IMR-90 (cell line): ENCODE measurements around the gene PCBP1. TPM values are rescaled to one million over a fixed set of nuclear protein-coding genes. Genes with fewer than 3 reads are reported as not detected.
A peak's percentile ranks its signal among the peaks of the same experiment; 100 is the strongest.

ENCODE experiments used
- ATAC-seq: fragments of 200-7000 bp; cut with Tn5 transposase; 2 replicates; pipeline ENCODE4 v1.9.1; 2020; ENCODE audit warnings: low read depth, mild to moderate bottlenecking, moderate library complexity
- BruUV-seq: library from RNA; stranded (reverse); fragments of 400-500 nt; replicated peaks from 2 replicates; lab custom pipeline; 2021; lab: Mats Ljungman, UMichigan
- CTCF ChIA-PET: fragments of 300-600 bp; formaldehyde crosslinking; extraction: SDS; loops from one replicate; lab custom pipeline; 2021; ENCODE audit warnings: antibody characterized with exemption; lab: Yijun Ruan, JAX
- POLR2A ChIA-PET: fragments of 300-600 bp; sonication (Branson Sonifier 250); formaldehyde crosslinking; loops from one replicate; lab custom pipeline; 2022; ENCODE audit warnings: antibody characterized with exemption; ENCODE audit not compliant: unreplicated experiment; lab: Charles Lee
- DNase-seq: peaks from one replicate; pipeline ENCODE4 v3.0.0; 2013
- H2AFZ ChIP-seq: replicated peaks from 2 replicates; pipeline ENCODE3; 2013; ENCODE audit warnings: low read length, mild to moderate bottlenecking; ENCODE audit not compliant: poor library complexity
- H2AK5ac ChIP-seq: 2 replicates; pipeline ENCODE4 v1.6.1; 2013; ENCODE audit warnings: low read depth, low read length, inconsistent platforms
- H2AK9ac ChIP-seq: replicated peaks from 2 replicates; pipeline ENCODE3; 2013; ENCODE audit warnings: mild to moderate bottlenecking, low read depth, low read length, moderate library complexity; ENCODE audit not compliant: poor library complexity
- H2BK120ac ChIP-seq: 2 replicates; pipeline ENCODE4 v1.6.1; 2013; ENCODE audit warnings: low read depth, low read length, inconsistent platforms
- H2BK15ac ChIP-seq: 3 replicates; pipeline ENCODE4 v1.6.1; 2013; ENCODE audit warnings: low read depth, low read length, inconsistent platforms
- H2BK20ac ChIP-seq: 2 replicates; pipeline ENCODE4 v1.6.1; 2013; ENCODE audit warnings: low read depth, mild to moderate bottlenecking, inconsistent platforms, low read length, moderate library complexity
- H2BK5ac ChIP-seq: 2 replicates; pipeline ENCODE4 v1.6.1; 2013; ENCODE audit warnings: mild to moderate bottlenecking, low read depth, low read length, inconsistent platforms; ENCODE audit not compliant: poor library complexity, severe bottlenecking
- H3K14ac ChIP-seq: replicated peaks from 2 replicates; pipeline ENCODE4 v1.6.1; 2013; ENCODE audit warnings: low read depth, low read length, inconsistent platforms
- H3K18ac ChIP-seq: 2 replicates; pipeline ENCODE4 v1.6.1; 2013; ENCODE audit warnings: low read depth, low read length, control low read depth
- H3K23ac ChIP-seq: 2 replicates; pipeline ENCODE4 v1.6.1; 2013; ENCODE audit warnings: low read depth, low read length, inconsistent platforms
- H3K27ac ChIP-seq: 2 replicates; pipeline ENCODE4 v1.5.1; 2013; ENCODE audit warnings: mild to moderate bottlenecking, control low read depth, low read length; ENCODE audit not compliant: insufficient read depth
- H3K27me3 ChIP-seq: 2 replicates; pipeline ENCODE4 v1.6.1; 2013; ENCODE audit warnings: low read length; ENCODE audit not compliant: control insufficient read depth, insufficient read depth
- H3K36me3 ChIP-seq: 2 replicates; pipeline ENCODE4 v1.6.1; 2013; ENCODE audit warnings: low read length, mixed read lengths; ENCODE audit not compliant: control insufficient read depth, insufficient read depth
- H3K4ac ChIP-seq: 2 replicates; pipeline ENCODE4 v1.6.1; 2013; ENCODE audit warnings: low read depth, low read length, inconsistent platforms
- H3K4me1 ChIP-seq: 2 replicates; pipeline ENCODE4 v1.6.1; 2013; ENCODE audit warnings: low read length, mixed read lengths; ENCODE audit not compliant: control insufficient read depth, insufficient read depth
- H3K4me2 ChIP-seq: 2 replicates; pipeline ENCODE4 v1.6.1; 2013; ENCODE audit warnings: low read depth, mild to moderate bottlenecking, control low read depth, low read length, moderate library complexity
- H3K4me3 ChIP-seq: 2 replicates; pipeline ENCODE4 v1.5.1; 2013; ENCODE audit warnings: low read depth, mild to moderate bottlenecking, control low read depth, low read length, moderate library complexity; ENCODE audit not compliant: insufficient read depth
- H3K56ac ChIP-seq: 2 replicates; pipeline ENCODE4 v1.6.1; 2013; ENCODE audit warnings: low read length, inconsistent platforms; ENCODE audit not compliant: insufficient read depth; ENCODE audit errors: extremely low read depth
- H3K79me1 ChIP-seq, 2 experiments: 2 replicates each; pipeline ENCODE4 v1.6.1; 2013; ENCODE audit warnings: low read length in 2 of 2, inconsistent platforms in 1 of 2, low read depth in 1 of 2
- H3K9ac ChIP-seq: 2 replicates; pipeline ENCODE4 v1.6.1; 2013; ENCODE audit warnings: low read depth, low read length, control low read depth
- H3K9me1 ChIP-seq: 2 replicates; pipeline ENCODE4 v1.6.1; 2013; ENCODE audit warnings: low read length, inconsistent platforms; ENCODE audit not compliant: insufficient read depth
- H3K9me3 ChIP-seq: 2 replicates; pipeline ENCODE4 v1.6.1; 2013; ENCODE audit warnings: low read length; ENCODE audit not compliant: control insufficient read depth, insufficient read depth
- H4K20me1 ChIP-seq: 2 replicates; pipeline ENCODE4 v1.6.1; 2013; ENCODE audit warnings: low read length, inconsistent platforms; ENCODE audit not compliant: insufficient read depth
- H4K5ac ChIP-seq: 2 replicates; pipeline ENCODE4 v1.6.1; 2013; ENCODE audit warnings: mild to moderate bottlenecking, low read depth, low read length, control low read depth
- H4K8ac ChIP-seq, 2 experiments: 2 replicates each; pipeline ENCODE4 v1.6.1; 2013; ENCODE audit warnings: low read depth in 2 of 2, low read length in 2 of 2, control low read depth in 1 of 2, inconsistent platforms in 1 of 2
- H4K91ac ChIP-seq: 2 replicates; pipeline ENCODE4 v1.6.1; 2013; ENCODE audit warnings: low read depth, low read length, inconsistent platforms; ENCODE audit not compliant: insufficient read depth
- MXI1 ChIP-seq: IDR thresholded peaks from 2 replicates; pipeline ENCODE4 v1.6.1; 2012; ENCODE audit warnings: low read depth, mild to moderate bottlenecking, low read length, moderate library complexity, borderline replicate concordance
- RCOR1 ChIP-seq: IDR thresholded peaks from 2 replicates; pipeline ENCODE4 v1.6.1; 2012; ENCODE audit warnings: mild to moderate bottlenecking, low read length, improper control_type of control experiment; ENCODE audit not compliant: insufficient replicate concordance
- WGBS, 2 experiments: methylation state at CpG; one replicate each; pipeline versions ENCODE4 v1.1.5 to v1.1.7; 2013; ENCODE audit warnings: missing lambda C conversion rate in 2 of 2; ENCODE audit not compliant: insufficient read length in 1 of 2; ENCODE audit errors: extremely low coverage in 2 of 2; 5-methylcytosine and 5-hydroxymethylcytosine counted together
- dilution Hi-C: fragments of 300-500 bp; cut with HindIII; formaldehyde crosslinking; loops from one replicate; pipeline ENCODE4 v1.14.3; 2018; ENCODE audit warnings: low sequenced_read_pairs; ENCODE audit not compliant: unreplicated experiment
- in situ Hi-C: fragments of 300-500 bp; cut with MboI; formaldehyde crosslinking; loops from 3 replicates; pipeline ENCODE4 v1.14.3; 2019; ENCODE audit warnings: low sequenced_read_pairs, inconsistent platforms, mixed read lengths
- intact Hi-C: fragments of 100-400 bp; cut with micrococcal nuclease; formaldehyde crosslinking; loops from 2 replicates; pipeline ENCODE4 v1.10.0; 2022
- polyA plus RNA-seq, 3 experiments: library from polyadenylated mRNA; depleted of rRNA; stranded (reverse); fragments of >200 nt; gene quantifications; 2 replicates each; pipeline ENCODE4 v1.2.3, GENCODE V29; 2012; ENCODE audit warnings: low replicate concordance in 1 of 3
- total RNA-seq: library from RNA; depleted of rRNA; stranded (reverse); fragments of >200 nt; gene quantifications from 2 replicates; pipeline ENCODE4 v1.2.3, GENCODE V29; 2012

PCBP1 gene
- total and polyA plus RNA-seq, 2 of the 4 experiments (the other 2 are of a cell fraction): 33.7 to 166 TPM

GRCh38 chr2:70083344-70084156 lies 3.7 kb upstream of the PCBP1 start:
- in situ Hi-C loops: no loop called here
- Histone ChIP-seq H2BK5ac (peak overlapping the region; percentile 22), H3K79me1 (peaks cover 8 to 33% of the 10 kb centered on the region in 2 experiments; a peak in 3 of 4 replicates), H3K23ac (peak overlapping the region; percentile 55; the same call in 1 of the 2 replicates), H2BK20ac (no peak overlapping the region), H2BK120ac (0 out of 2 replicates have a peak overlapping the region, but pooled peaks have one; percentile 32), H4K20me1 (no peaks in the 10 kb centered on the region; the same call in 1 of the 2 replicates), H2BK15ac (0 out of 3 replicates have a peak overlapping the region, but pooled peaks have one; percentile 31), H3K4me1 (peaks cover 6% of the 10 kb centered on the region), H4K91ac (peak overlapping the region; percentile 68; the same call in 1 of the 2 replicates), H2AK9ac (no peak overlapping the region), H3K4ac (peak overlapping the region; percentile 64), H3K36me3 (peaks cover 25% of the 10 kb centered on the region), H4K5ac (no peak overlapping the region), H3K27me3 (no peaks in the 10 kb centered on the region), H3K9me3 (no peaks in the 10 kb centered on the region), H4K8ac (peak overlapping the region in 1 of 2 experiments; percentile 37; a peak in 1 of 4 replicates), H2AFZ (peak overlapping the region; percentile 55), H3K14ac (peak overlapping the region; percentile 25; the same call in 1 of the 2 replicates), H2AK5ac (peak overlapping the region; percentile 72; the same call in 1 of the 2 replicates), H3K4me3 (no peak overlapping the region), H3K27ac (no peak overlapping the region), H3K9me1 (peaks cover 4% of the 10 kb centered on the region; the same call in 1 of the 2 replicates), H3K56ac (no peak overlapping the region), H3K18ac (no peak overlapping the region), H3K9ac (no peak overlapping the region), H3K4me2 (no peak overlapping the region)
- no peak for TF ChIP-seq MXI1
- peak; percentile 94 for TF ChIP-seq RCOR1
- peak; percentile 70 for DNase-seq
- ChIA-PET CTCF (no interaction called here), POLR2A (no interaction called here)
- ATAC-seq: no peak
- dilution Hi-C loops: no loop called here
- intact Hi-C loops: loop anchor here (10.0 kb wide), 1 partner anchor 359 kb away; no protein-coding TSS in a partner anchor
- WGBS, 2 experiments: no CpG with 5 or more reads among the region's 8 CpGs
- BruUV-seq: no TSS peak
